ENCODE results near the gene USP30.

USP30 gene

DNA sequence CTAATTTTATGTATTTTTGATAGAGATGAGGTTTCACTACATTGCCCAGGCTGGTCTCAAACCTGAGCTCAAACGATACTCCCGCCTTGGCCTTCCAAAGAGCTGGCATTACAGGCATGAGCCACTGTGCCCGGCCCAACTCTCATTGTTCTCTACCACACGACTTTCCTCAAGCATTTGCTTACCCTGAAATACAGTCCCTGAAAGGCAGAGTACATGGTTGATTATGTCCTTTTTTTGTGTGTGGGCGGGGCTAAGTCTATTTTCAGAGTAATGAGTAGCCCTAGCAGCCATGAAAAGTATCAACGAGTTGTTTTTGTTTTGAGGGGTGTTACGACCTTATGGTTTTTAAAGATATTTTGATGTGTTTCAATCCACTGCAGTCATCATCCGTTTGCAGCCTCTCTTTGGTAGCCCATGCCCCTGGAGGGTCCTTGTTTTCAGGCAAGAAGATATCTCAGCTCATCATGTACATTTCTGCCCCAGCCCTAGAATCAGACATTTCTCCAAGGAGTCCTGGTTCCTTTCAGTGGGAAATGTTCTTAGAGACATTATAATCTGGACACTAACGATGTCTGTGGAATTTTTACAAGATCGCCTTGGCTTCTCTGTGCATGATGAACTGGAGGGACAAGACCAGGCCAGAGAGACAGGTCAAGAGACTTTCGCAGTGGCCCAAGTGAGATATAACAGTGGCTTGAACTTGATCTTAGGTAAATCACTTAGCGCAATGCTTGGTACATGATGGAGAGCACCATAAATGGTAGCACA, 72.7 kb downstream of the USP30 start:
- no peak overlapping the region for H3K4me2 ChIP-seq (ENCODE audit: insufficient read depth, low read length)
- ATAC-seq (ENCODE audit: insufficient read depth, low read depth) = no peak

DNA sequence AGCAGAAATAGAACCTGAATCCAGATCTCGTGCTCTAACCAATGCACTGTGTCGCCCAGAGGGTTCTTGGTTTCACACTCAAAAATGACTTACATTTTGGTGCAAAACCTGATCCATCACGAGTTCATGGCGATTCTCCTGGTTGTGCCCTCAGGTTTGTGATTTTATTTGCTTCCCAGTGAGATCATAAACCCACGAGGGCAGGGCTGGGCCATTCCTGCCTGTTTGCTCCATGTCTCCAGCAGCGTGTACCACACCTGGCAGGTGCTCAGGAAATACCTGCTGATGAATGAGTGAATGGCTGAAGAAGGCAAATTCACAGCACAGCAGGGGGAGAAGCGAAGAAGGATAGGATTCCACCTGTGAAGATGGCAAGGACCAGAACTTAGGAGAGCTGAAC, 73.4 kb downstream of the USP30 start:
- Histone ChIP-seq H3K4me1 (ENCODE audit: insufficient read depth, low read length) (no peaks in the 10 kb centered on the region), H2AFZ (ENCODE audit: low read depth, low read length) (no peak overlapping the region), H3K4me3 (ENCODE audit: low read depth in 1 of 2, low read length in 2 of 2) (no peak overlapping the region), H4K20me1 (ENCODE audit: insufficient read depth, low read length) (no peaks in the 10 kb centered on the region; the same call in 1 of the 2 replicates), H3K4me2 (ENCODE audit: insufficient read depth, low read length) (no peak overlapping the region), H3K79me2 (ENCODE audit: insufficient read depth, low read length) (no peaks in the 10 kb centered on the region), H3K36me3 (ENCODE audit: insufficient read depth, low read length) (no peaks in the 10 kb centered on the region), H3K27ac (ENCODE audit: low read length) (no peak overlapping the region), H3K27me3 (ENCODE audit: insufficient read depth, low read length, poor library complexity) (no peaks in the 10 kb centered on the region), H3K9ac (ENCODE audit: low read depth, low read length) (no peak overlapping the region), H3K9me3 (ENCODE audit: insufficient read depth, low read length, severe bottlenecking) (no peaks in the 10 kb centered on the region)
- TF ChIP-seq, protein P1, sequence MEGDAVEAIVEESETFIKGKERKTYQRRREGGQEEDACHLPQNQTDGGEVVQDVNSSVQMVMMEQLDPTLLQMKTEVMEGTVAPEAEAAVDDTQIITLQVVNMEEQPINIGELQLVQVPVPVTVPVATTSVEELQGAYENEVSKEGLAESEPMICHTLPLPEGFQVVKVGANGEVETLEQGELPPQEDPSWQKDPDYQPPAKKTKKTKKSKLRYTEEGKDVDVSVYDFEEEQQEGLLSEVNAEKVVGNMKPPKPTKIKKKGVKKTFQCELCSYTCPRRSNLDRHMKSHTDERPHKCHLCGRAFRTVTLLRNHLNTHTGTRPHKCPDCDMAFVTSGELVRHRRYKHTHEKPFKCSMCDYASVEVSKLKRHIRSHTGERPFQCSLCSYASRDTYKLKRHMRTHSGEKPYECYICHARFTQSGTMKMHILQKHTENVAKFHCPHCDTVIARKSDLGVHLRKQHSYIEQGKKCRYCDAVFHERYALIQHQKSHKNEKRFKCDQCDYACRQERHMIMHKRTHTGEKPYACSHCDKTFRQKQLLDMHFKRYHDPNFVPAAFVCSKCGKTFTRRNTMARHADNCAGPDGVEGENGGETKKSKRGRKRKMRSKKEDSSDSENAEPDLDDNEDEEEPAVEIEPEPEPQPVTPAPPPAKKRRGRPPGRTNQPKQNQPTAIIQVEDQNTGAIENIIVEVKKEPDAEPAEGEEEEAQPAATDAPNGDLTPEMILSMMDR (IDR thresholded peaks at IDR 0.05; ENCODE audit: borderline replicate concordance, extremely low read depth, low read length, poor library complexity, severe bottlenecking) = no peak
- no peak for TF ChIP-seq EZH2 (IDR thresholded peaks at IDR 0.05; ENCODE audit: borderline replicate concordance, low read depth, low read length, severe bottlenecking)
- DNase-seq (no peak), ATAC-seq (ENCODE audit: insufficient read depth, low read depth) (no peak)

More for the DNA sequence above, 72.7 kb downstream of the USP30 start:
- no peaks in the 10 kb centered on the region for H3K36me3 ChIP-seq (ENCODE audit: insufficient read depth, low read length)
- H3K4me3 ChIP-seq (ENCODE audit: low read depth in 1 of 2, low read length in 2 of 2) = no peak overlapping the region
- H3K79me2 ChIP-seq (ENCODE audit: insufficient read depth, low read length) = no peaks in the 10 kb centered on the region
- H3K27ac ChIP-seq (ENCODE audit: low read length) = no peak overlapping the region
- no peak for DNase-seq
- H3K9me3 ChIP-seq (ENCODE audit: insufficient read depth, low read length, severe bottlenecking) = no peaks in the 10 kb centered on the region
- no peak for TF ChIP-seq EZH2 (IDR thresholded peaks at IDR 0.05; ENCODE audit: borderline replicate concordance, low read depth, low read length, severe bottlenecking)
- TF ChIP-seq, protein P1 (IDR thresholded peaks at IDR 0.05; ENCODE audit: borderline replicate concordance, extremely low read depth, low read length, poor library complexity, severe bottlenecking) = no peak
- H2AFZ ChIP-seq (ENCODE audit: low read depth, low read length) = no peak overlapping the region
- no peaks in the 10 kb centered on the region for H3K27me3 ChIP-seq (ENCODE audit: insufficient read depth, low read length, poor library complexity)
- no peaks in the 10 kb centered on the region for H3K4me1 ChIP-seq (ENCODE audit: insufficient read depth, low read length)
- H4K20me1 ChIP-seq (ENCODE audit: insufficient read depth, low read length) = no peaks in the 10 kb centered on the region
- no peak overlapping the region for H3K9ac ChIP-seq (ENCODE audit: low read depth, low read length)

DNA sequence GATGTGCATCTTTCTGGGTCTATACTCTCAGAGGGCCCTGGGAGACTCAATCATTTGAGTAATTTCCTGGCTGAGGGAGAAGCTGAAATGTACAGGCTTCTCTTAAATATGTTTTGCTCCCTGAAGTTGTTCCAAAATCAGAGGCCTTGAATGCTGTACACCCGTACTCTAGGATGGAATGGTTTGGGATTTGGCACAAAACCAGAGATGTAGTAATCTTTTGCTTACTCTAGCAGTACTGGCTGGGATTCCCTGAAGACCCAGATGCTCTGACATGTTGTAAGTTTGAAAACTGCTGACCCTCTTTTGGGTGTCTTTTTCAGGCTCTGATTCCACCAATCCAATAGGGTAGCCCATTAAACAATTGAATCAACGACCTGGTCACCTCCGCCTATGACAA, 74.4 kb downstream of the USP30 start:
- Histone ChIP-seq H3K9me3 (ENCODE audit: insufficient read depth, low read length, severe bottlenecking) (no peaks in the 10 kb centered on the region), H3K4me2 (ENCODE audit: insufficient read depth, low read length) (no peak overlapping the region), H3K36me3 (ENCODE audit: insufficient read depth, low read length) (no peaks in the 10 kb centered on the region), H3K9ac (ENCODE audit: low read depth, low read length) (no peak overlapping the region), H3K27me3 (ENCODE audit: insufficient read depth, low read length, poor library complexity) (no peaks in the 10 kb centered on the region), H4K20me1 (ENCODE audit: insufficient read depth, low read length) (no peaks in the 10 kb centered on the region; the same call in 1 of the 2 replicates), H3K27ac (ENCODE audit: low read length) (no peak overlapping the region), H3K4me1 (ENCODE audit: insufficient read depth, low read length) (no peaks in the 10 kb centered on the region), H3K4me3 (ENCODE audit: low read depth in 1 of 2, low read length in 2 of 2) (no peak overlapping the region), H3K79me2 (ENCODE audit: insufficient read depth, low read length) (no peaks in the 10 kb centered on the region), H2AFZ (ENCODE audit: low read depth, low read length) (no peak overlapping the region)
- TF ChIP-seq, protein P1 (IDR thresholded peaks at IDR 0.05; ENCODE audit: borderline replicate concordance, extremely low read depth, low read length, poor library complexity, severe bottlenecking) = no peak
- TF ChIP-seq EZH2 (IDR thresholded peaks at IDR 0.05; ENCODE audit: borderline replicate concordance, low read depth, low read length, severe bottlenecking) = no peak
- ATAC-seq (ENCODE audit: insufficient read depth, low read depth) (no peak), DNase-seq (no peak)
